ENCODE measurements around the gene SERTM2.

SERTM2 gene

DNA sequence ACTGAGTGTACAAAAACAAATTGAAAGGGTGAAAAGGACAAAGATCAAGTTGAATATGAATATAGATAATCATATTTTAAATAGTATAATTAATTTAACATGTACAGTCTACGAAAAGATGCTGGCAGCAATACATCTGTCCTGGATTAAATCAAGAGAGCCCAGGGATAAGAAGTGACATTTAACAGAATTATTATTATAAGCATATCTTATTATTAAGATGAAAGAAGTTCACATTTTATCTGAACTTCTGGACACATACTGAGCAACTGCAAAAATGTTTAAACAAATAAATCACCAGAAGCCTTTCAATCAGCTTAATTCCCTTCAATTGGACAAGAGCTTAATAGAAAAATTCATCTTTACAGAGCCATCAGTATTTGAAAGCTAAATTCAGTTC lies 50.4 kb downstream of the SERTM2 start:
- no peak for DNase-seq

DNA sequence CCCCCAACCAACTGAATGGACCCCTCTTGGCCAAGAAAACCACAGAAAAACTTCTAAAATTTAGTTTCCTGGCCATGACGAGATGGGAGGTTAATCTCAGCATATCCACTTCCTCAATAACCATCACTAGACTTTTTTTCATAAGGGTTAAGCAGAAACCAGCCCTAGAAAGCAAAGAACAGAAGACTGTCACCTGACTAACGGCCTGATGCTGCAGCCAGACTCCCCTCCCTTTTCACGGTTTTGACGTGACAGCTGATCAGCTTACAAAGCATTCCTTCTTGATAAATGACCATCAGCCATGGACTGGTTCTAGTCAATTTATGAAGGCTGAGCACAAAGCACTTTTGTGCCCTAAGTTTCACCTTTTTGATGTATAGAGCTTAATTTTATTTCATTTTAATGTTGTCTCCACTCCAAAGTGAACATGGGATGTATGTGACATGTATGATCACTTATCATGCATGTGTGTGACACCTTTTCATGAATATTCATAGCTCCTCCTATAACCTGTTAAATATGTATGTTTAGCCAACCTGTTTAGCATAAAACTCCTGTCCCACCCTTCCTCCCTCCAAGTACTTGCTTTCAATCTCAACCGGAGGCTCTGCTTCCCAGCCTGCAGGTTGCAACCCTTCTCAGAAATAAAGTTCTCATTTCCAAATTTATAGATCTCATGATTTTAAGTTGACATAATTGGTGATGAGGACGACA lies 56.3 kb downstream of the SERTM2 start:
- no peak for DNase-seq

DNA sequence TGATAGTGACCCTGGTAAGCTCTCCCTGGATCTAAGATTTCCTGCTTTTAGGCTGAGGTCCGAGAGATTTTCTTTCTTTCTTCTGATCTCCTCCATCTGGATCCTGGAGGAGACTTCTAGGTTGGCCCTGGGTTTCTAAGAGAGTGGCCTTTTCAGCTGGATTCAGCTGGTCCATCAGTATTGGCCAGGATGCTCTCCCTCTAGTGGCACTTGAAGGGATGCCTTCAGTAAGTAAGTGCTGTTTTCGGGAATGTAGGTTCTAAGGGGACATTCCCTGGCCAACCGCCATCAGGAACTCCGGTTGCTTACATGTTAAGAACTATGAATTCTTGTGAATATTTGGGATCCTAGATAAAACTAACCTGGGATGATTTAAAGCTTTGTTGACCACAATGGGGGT lies 56.9 kb downstream of the SERTM2 start:
- no peak for DNase-seq

DNA sequence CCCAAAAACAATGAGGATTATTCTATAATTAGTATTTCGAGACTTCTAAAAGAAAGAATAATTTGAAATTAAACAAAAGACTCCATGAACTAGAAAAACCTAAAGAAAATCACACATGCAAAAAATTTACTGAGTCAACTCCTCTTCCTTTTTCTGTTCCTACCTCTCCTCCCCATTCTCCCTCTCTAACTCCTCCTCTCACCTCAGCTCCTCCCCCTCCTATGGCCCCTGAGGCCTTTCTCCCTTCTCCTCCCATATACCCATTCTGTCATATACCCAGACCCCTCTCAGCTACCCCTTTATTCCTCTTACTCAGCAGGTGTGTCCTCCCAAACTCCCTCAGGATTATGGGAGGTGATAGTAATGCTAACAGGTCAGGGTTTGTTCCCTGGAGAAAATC lies 57.4 kb downstream of the SERTM2 start:
- DNase-seq = no peak
